HepG2 (cell line): ENCODE measurements around the gene GSC2. TPM values are rescaled to one million over a fixed set of nuclear protein-coding genes. Genes with fewer than 3 reads are reported as not detected.
A peak's percentile ranks its signal among the peaks of the same experiment; 100 is the strongest.

Source experiments
- BRD4 ChIP-seq: sonication (generic); formaldehyde crosslinking; IDR thresholded peaks from 2 replicates; pipeline ENCODE4 v1.4.0; 2020; ENCODE audit warnings: missing genetic modification reagents
- CBX1 ChIP-seq: IDR thresholded peaks from one replicate; pipeline ENCODE4 v1.6.1; 2016; ENCODE audit warnings: antibody characterized with exemption, low read depth
- NR2F2 ChIP-seq: IDR thresholded peaks from 2 replicates; pipeline ENCODE4 v1.6.1; 2012; ENCODE audit warnings: low read depth, inconsistent platforms, borderline replicate concordance
- POGZ ChIP-seq: sonication (generic); formaldehyde crosslinking; IDR thresholded peaks from 2 replicates; pipeline ENCODE4 v1.4.0; 2020; ENCODE audit warnings: mild to moderate bottlenecking, missing genetic modification reagents
- RFX3 ChIP-seq: IDR thresholded peaks from 2 replicates; pipeline ENCODE4 v1.6.1; 2016; ENCODE audit warnings: missing biosample characterization, missing genetic modification reagents
- RXRB ChIP-seq: IDR thresholded peaks from 2 replicates; pipeline ENCODE4 v1.6.1; 2016; ENCODE audit warnings: borderline replicate concordance, missing genetic modification reagents, missing compliant biosample characterization
- SAFB2 ChIP-seq: sonication (generic); formaldehyde crosslinking; IDR thresholded peaks from 2 replicates; pipeline ENCODE4 v1.5.1; 2020; ENCODE audit warnings: missing genetic modification reagents, low read depth, mild to moderate bottlenecking, borderline replicate concordance
- SMARCC2 ChIP-seq: fragments of 450-650 bp; IDR thresholded peaks from 2 replicates; pipeline ENCODE4 v1.6.1; 2017; ENCODE audit warnings: antibody characterized with exemption, mild to moderate bottlenecking
- SP1 ChIP-seq, 2 experiments: fragments of 450-650 bp in 1 of 2; sonication (generic) in 1 of 2; formaldehyde crosslinking in 1 of 2; IDR thresholded peaks; 2 replicates each; pipeline versions ENCODE4 v1.4.0 to v1.6.1; 2016 to 2020; ENCODE audit warnings: missing genetic modification reagents in 1 of 2
- TARDBP ChIP-seq: sonication (generic); formaldehyde crosslinking; IDR thresholded peaks from 2 replicates; pipeline ENCODE4 v1.8.0; 2022; ENCODE audit warnings: mild to moderate bottlenecking, missing genetic modification reagents
- TBX2 ChIP-seq: sonication (generic); formaldehyde crosslinking; IDR thresholded peaks from 2 replicates; pipeline ENCODE4 v1.5.0; 2020; ENCODE audit warnings: missing genetic modification reagents, mild to moderate bottlenecking, borderline replicate concordance
- TCF12 ChIP-seq, 2 experiments: fragments of 450-650 bp in 1 of 2; sonication (generic) in 1 of 2; formaldehyde crosslinking in 1 of 2; IDR thresholded peaks; 2 replicates each; pipeline versions ENCODE4 v1.6.1 to v1.8.0; 2017 to 2022; ENCODE audit warnings: antibody characterized with exemption in 1 of 2, mild to moderate bottlenecking in 1 of 2, missing genetic modification reagents in 1 of 2, moderate library complexity in 1 of 2
- UBTF ChIP-seq: sonication (generic); formaldehyde crosslinking; IDR thresholded peaks from 2 replicates; pipeline ENCODE4 v1.4.0; 2020; ENCODE audit warnings: mild to moderate bottlenecking, missing genetic modification reagents
- ZBTB42 ChIP-seq: sonication (generic); formaldehyde crosslinking; IDR thresholded peaks from 2 replicates; pipeline ENCODE4 v1.5.0; 2020; ENCODE audit warnings: mild to moderate bottlenecking, missing genetic modification reagents
- ZNF121 ChIP-seq: sonication (generic); formaldehyde crosslinking; IDR thresholded peaks from 2 replicates; pipeline ENCODE4 v1.5.0; 2020; ENCODE audit warnings: mild to moderate bottlenecking, missing genetic modification reagents
- ZNF138 ChIP-seq: sonication (generic); formaldehyde crosslinking; IDR thresholded peaks from 2 replicates; pipeline ENCODE4 v1.5.0; 2020; ENCODE audit warnings: mild to moderate bottlenecking, low read depth, missing genetic modification reagents
- ZNF549 ChIP-seq: sonication (generic); formaldehyde crosslinking; IDR thresholded peaks from 2 replicates; pipeline ENCODE4 v1.5.0; 2020; ENCODE audit warnings: missing genetic modification reagents
- ZNF605 ChIP-seq: sonication (generic); formaldehyde crosslinking; IDR thresholded peaks from 2 replicates; pipeline ENCODE4 v1.8.0; 2022; ENCODE audit warnings: mild to moderate bottlenecking, missing genetic modification reagents
- ZNF749 ChIP-seq: sonication (generic); formaldehyde crosslinking; IDR thresholded peaks from 2 replicates; pipeline ENCODE4 v1.8.0; 2022; ENCODE audit warnings: mild to moderate bottlenecking, missing genetic modification reagents, moderate library complexity, borderline replicate concordance
- ZNF766 ChIP-seq: sonication (generic); formaldehyde crosslinking; IDR thresholded peaks from 2 replicates; pipeline ENCODE4 v1.5.0; 2020; ENCODE audit warnings: missing genetic modification reagents, borderline replicate concordance
- ZSCAN21 ChIP-seq: sonication (generic); formaldehyde crosslinking; IDR thresholded peaks from 2 replicates; pipeline ENCODE4 v1.8.0; 2022; ENCODE audit warnings: mild to moderate bottlenecking, missing genetic modification reagents, moderate library complexity, borderline replicate concordance
- polyA plus RNA-seq, 8 experiments: library from polyadenylated mRNA; depleted of rRNA in 3 of 8; stranded (reverse) in 7 of 8; unstranded in 1 of 8; fragments of >200 nt; fragmentation: Illumina TruSeq in 4 of 8; extraction: Trizol in 4 of 8; gene quantifications; 2 replicates each; pipeline versions ENCODE4 v1.2.1 to v1.2.3, GENCODE V29; 2011 to 2016; ENCODE audit warnings: low read depth in 4 of 8, missing spikeins in 1 of 8, mixed read lengths in 1 of 8; ENCODE audit not compliant: insufficient read depth in 1 of 8
- total RNA-seq, 5 experiments: library from RNA; depleted of rRNA; stranded (reverse); fragments of >200 nt; fragmentation: Illumina TruSeq; extraction: Trizol; gene quantifications; 2 replicates each; pipeline ENCODE4 v1.2.3, GENCODE V29; 2016; ENCODE audit warnings: low read depth in 1 of 5
- TF ChIP-seq, protein P1 (sequence below): sonication (generic); formaldehyde crosslinking; IDR thresholded peaks from 2 replicates; pipeline ENCODE4 v1.5.0; 2020; ENCODE audit warnings: missing genetic modification reagents
- TF ChIP-seq, protein P2 (sequence below): sonication (generic); formaldehyde crosslinking; IDR thresholded peaks from 2 replicates; pipeline ENCODE4 v1.4.0; 2020; ENCODE audit warnings: missing genetic modification reagents

GSC2 gene
- total and polyA plus RNA-seq, 2 of the 13 experiments (the other 11 are each of a cell fraction or from before 2014, with no cell fraction given) = not detected

DNA sequence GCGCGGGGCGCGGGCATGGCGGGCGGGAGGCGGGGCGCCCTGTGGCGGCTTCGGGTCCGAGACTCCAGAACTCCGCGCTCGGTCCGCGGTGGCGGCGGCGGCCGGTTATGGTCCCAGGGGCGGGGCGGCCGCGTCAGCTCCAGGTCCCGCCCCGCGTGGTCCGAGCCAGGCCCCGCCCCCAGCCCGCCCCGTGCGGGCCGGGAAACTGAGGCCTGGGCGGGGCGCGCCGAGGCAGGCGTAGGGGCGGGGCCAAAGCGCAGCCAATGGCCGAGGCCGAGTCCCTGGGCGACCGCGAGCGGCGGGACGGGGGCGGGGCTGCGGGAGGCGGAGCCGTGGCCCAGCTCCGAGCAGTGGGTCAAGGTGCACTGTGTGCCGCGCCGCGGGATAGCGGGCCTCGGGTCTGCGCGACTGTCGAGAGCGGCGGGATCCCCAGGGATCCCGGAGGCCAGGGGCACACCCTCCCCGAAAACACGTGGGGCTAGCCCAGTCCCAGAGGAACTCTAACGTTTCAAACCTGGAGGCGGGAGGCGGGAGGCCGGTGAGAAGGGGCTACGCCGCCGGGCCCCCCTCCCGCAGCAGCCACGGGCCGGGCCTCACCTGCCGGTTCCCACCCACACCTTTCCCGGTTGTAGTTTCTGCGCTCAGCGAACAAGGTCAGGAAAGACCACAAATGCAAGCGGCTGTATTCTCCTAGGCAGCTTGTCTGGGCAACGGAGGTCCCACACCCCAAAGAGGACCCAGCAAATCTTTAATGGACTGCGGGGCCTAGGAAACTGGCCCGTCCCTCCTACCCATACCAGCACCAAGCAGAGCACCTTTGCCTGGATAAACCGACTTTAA lies 28.8 kb upstream of the GSC2 start, which contains the start of gene SLC25A1 (continued):
- TF ChIP-seq, protein P1, sequence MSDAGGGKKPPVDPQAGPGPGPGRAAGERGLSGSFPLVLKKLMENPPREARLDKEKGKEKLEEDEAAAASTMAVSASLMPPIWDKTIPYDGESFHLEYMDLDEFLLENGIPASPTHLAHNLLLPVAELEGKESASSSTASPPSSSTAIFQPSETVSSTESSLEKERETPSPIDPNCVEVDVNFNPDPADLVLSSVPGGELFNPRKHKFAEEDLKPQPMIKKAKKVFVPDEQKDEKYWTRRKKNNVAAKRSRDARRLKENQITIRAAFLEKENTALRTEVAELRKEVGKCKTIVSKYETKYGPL (CRISPR knock-in tag) = 0 out of 2 replicates have a peak, but pooled peaks have one; percentile 49
- TF ChIP-seq BRD4 (CRISPR knock-in tag) (peak; percentile 92; the same call in 1 of the 2 replicates), ZNF766 (CRISPR knock-in tag) (peak; percentile 62), ZBTB42 (CRISPR knock-in tag) (peak; percentile 52; the same call in 1 of the 2 replicates), ZNF749 (CRISPR knock-in tag) (0 out of 2 replicates have a peak, but pooled peaks have one; percentile 29), NR2F2 (peak; percentile 44; the same call in 1 of the 2 replicates), SMARCC2 (no peak), POGZ (CRISPR knock-in tag) (no peak), ZNF138 (CRISPR knock-in tag) (0 out of 2 replicates have a peak, but pooled peaks have one; percentile 68), ZSCAN21 (peak; percentile 41; the same call in 1 of the 2 replicates), ZNF121 (CRISPR knock-in tag) (no peak), SAFB2 (CRISPR knock-in tag) (peak; percentile 37; the same call in 1 of the 2 replicates), SP1 (IDR thresholded peaks at IDR 0.05) (no peak), SP1 (CRISPR knock-in tag; IDR thresholded peaks at IDR 0.05) (peak; percentile 27; the same call in 1 of the 2 replicates), RXRB (CRISPR knock-in tag) (peak; percentile 64), TBX2 (CRISPR knock-in tag) (peak; percentile 36; the same call in 1 of the 2 replicates), TARDBP (peak; percentile 9; the same call in 1 of the 2 replicates), RFX3 (CRISPR knock-in tag) (no peak), ZNF605 (CRISPR knock-in tag) (peak; percentile 71), TCF12 (IDR thresholded peaks at IDR 0.05) (no peak), TCF12 (CRISPR knock-in tag; IDR thresholded peaks at IDR 0.05) (no peak), ZNF549 (CRISPR knock-in tag) (no peak), CBX1 (peak; percentile 67), UBTF (CRISPR knock-in tag) (peak; percentile 67)
- TF ChIP-seq, protein P2, sequence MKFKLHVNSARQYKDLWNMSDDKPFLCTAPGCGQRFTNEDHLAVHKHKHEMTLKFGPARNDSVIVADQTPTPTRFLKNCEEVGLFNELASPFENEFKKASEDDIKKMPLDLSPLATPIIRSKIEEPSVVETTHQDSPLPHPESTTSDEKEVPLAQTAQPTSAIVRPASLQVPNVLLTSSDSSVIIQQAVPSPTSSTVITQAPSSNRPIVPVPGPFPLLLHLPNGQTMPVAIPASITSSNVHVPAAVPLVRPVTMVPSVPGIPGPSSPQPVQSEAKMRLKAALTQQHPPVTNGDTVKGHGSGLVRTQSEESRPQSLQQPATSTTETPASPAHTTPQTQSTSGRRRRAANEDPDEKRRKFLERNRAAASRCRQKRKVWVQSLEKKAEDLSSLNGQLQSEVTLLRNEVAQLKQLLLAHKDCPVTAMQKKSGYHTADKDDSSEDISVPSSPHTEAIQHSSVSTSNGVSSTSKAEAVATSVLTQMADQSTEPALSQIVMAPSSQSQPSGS (CRISPR knock-in tag) = 0 out of 2 replicates have a peak, but pooled peaks have one; percentile 49
